K562 (cell line): ENCODE results near the gene DGAT2. TPM values are rescaled to one million over a fixed set of nuclear protein-coding genes. Genes with fewer than 3 reads are reported as not detected.

Experiments used
- ATAC-seq: fragments of 200-7000 bp; cut with Tn5 transposase; 3 replicates; pipeline ENCODE4 v1.9.1; 2020; ENCODE audit warnings: moderate library complexity
- BruUV-seq: library from RNA; stranded (reverse); fragments of 400-500 nt; replicated peaks from 2 replicates; lab custom pipeline; 2021; lab: Mats Ljungman, UMichigan
- CTCF ChIA-PET: fragments of 300-600 bp; formaldehyde crosslinking; extraction: SDS; loops from one replicate; lab custom pipeline; 2021; ENCODE audit warnings: low intra/inter-chr PET ratio; lab: Yijun Ruan, JAX
- POLR2A ChIA-PET: fragments of 300-600, 350-650 bp; sonication (Branson Sonifier 250); formaldehyde crosslinking; extraction: SDS; loops from one replicate; lab custom pipeline; 2021; ENCODE audit warnings: antibody characterized with exemption, inconsistent platforms; lab: Yijun Ruan, JAX
- DNase-seq, 4 experiments: peaks; one replicate each; pipeline versions ENCODE4 v3.0.0 to v3.0.0-alpha.2; 2011 to 2018; ENCODE audit warnings: low spot score in 3 of 4, mixed read lengths in 3 of 4; ENCODE audit errors: extremely low read depth in 1 of 4
- FAIRE-seq: peaks from 2 replicates; lab custom pipeline; 2011; peaks lifted over from hg19 to GRCh38; lab: Jason Lieb, UNC
- H2AFZ ChIP-seq: 2 replicates; pipeline ENCODE4 v1.6.0; 2011; ENCODE audit warnings: low read depth, low read length, control low read depth, inconsistent platforms
- H3K27ac ChIP-seq: fragments of 200-600 bp; 3 replicates; pipeline ENCODE4 v1.8.0; 2011; ENCODE audit warnings: low read depth, mild to moderate bottlenecking, control low read depth, inconsistent platforms, low read length, moderate library complexity, mixed read lengths; ENCODE audit errors: extremely low read depth
- H3K27me3 ChIP-seq, 2 experiments: fragments of 300-600 bp in 1 of 2; 2 replicates in 1 of 2; 3 replicates in 1 of 2; pipeline versions ENCODE4 v1.6.0 to v1.8.0; 2011; ENCODE audit warnings: inconsistent platforms in 2 of 2, low read length in 2 of 2, mild to moderate bottlenecking in 1 of 2, mixed read lengths in 1 of 2, moderate library complexity in 1 of 2; ENCODE audit not compliant: control insufficient read depth in 2 of 2, insufficient read depth in 2 of 2
- H3K36me3 ChIP-seq: fragments of 300-600 bp; 3 replicates; pipeline ENCODE4 v1.8.0; 2011; ENCODE audit warnings: mild to moderate bottlenecking, low read length, inconsistent platforms; ENCODE audit not compliant: control insufficient read depth, insufficient read depth
- H3K4me1 ChIP-seq, 2 experiments: fragments of 200-600 bp in 1 of 2; replicated peaks in 1 of 2; 2 replicates in 1 of 2; 3 replicates in 1 of 2; pipeline versions ENCODE4 v1.5.1 to v1.8.0; 2011; ENCODE audit warnings: inconsistent platforms in 2 of 2, low read length in 2 of 2, mild to moderate bottlenecking in 1 of 2, mixed read lengths in 1 of 2, moderate library complexity in 1 of 2; ENCODE audit not compliant: control insufficient read depth in 2 of 2, insufficient read depth in 2 of 2
- H3K4me2 ChIP-seq: 2 replicates; pipeline ENCODE4 v1.6.1; 2011; ENCODE audit warnings: low read length, control low read depth, inconsistent platforms, mixed read lengths; ENCODE audit not compliant: insufficient read depth
- H3K4me3 ChIP-seq: fragments of 200-600 bp; sonication (generic), shearing (Covaris generic); 2 replicates; pipeline ENCODE4 v1.5.1; 2016; ENCODE audit warnings: control low read depth, inconsistent platforms
- H3K79me2 ChIP-seq: fragments of 200-600 bp; 3 replicates; pipeline ENCODE4 v1.8.0; 2011; ENCODE audit warnings: low read length, inconsistent platforms; ENCODE audit not compliant: control insufficient read depth, insufficient read depth
- H3K9ac ChIP-seq, 2 experiments: 2 replicates each; pipeline versions ENCODE4 v1.6.0 to v1.6.1; 2011; ENCODE audit warnings: low read depth in 2 of 2, low read length in 2 of 2, control low read depth in 1 of 2, inconsistent platforms in 1 of 2, mild to moderate bottlenecking in 1 of 2, mixed read lengths in 1 of 2; ENCODE audit not compliant: insufficient read depth in 1 of 2
- H3K9me1 ChIP-seq: one replicate; pipeline ENCODE4 v1.6.0; 2011; ENCODE audit warnings: inconsistent platforms, mild to moderate bottlenecking, low read length, moderate library complexity; ENCODE audit not compliant: control insufficient read depth, insufficient read depth
- H3K9me3 ChIP-seq: replicated peaks from 2 replicates; pipeline ENCODE4 v1.5.1; 2011; ENCODE audit warnings: low read depth, low read length, inconsistent platforms; ENCODE audit not compliant: control insufficient read depth, insufficient read depth
- H4K20me1 ChIP-seq: replicated peaks from 2 replicates; pipeline ENCODE4 v1.6.1; 2011; ENCODE audit warnings: low read length, inconsistent platforms, mixed read lengths; ENCODE audit not compliant: control insufficient read depth, insufficient read depth
- CHCHD3 ChIP-seq: fragments of 250-450 bp; sonication (Bioruptor Pico); IDR thresholded peaks from 2 replicates; pipeline ENCODE4 v2.1.2; 2022; ENCODE audit warnings: mild to moderate bottlenecking
- ETV5 ChIP-seq: sonication (generic); formaldehyde crosslinking; IDR thresholded peaks from 2 replicates; pipeline ENCODE4 v1.4.0; 2020; ENCODE audit warnings: low read depth, mild to moderate bottlenecking, missing genetic modification reagents
- FUS ChIP-seq: fragments of 200-400 bp; formaldehyde crosslinking; optimal IDR thresholded peaks from 2 replicates; pipeline ENCODE3; 2017; ENCODE audit warnings: low read depth, low read length
- GTF2E2 ChIP-seq: fragments of 200-800 bp; sonication (Bioruptor generic); IDR thresholded peaks from 2 replicates; pipeline ENCODE4 v1.6.1; 2016; ENCODE audit warnings: missing genetic modification characterization, missing compliant biosample characterization
- HNRNPUL1 ChIP-seq: fragments of 200-400 bp; formaldehyde crosslinking; IDR thresholded peaks from 2 replicates; pipeline ENCODE4 v1.6.1; 2017; ENCODE audit warnings: low read length
- KHSRP ChIP-seq: fragments of 450-650 bp; IDR thresholded peaks from 2 replicates; pipeline ENCODE4 v1.6.1; 2017
- RBM34 ChIP-seq: fragments of 200-400 bp; formaldehyde crosslinking; IDR thresholded peaks from 2 replicates; pipeline ENCODE4 v1.6.1; 2018; ENCODE audit warnings: low read length, borderline replicate concordance; ENCODE audit not compliant: insufficient read depth
- SRSF3 ChIP-seq: fragments of 200-400 bp; formaldehyde crosslinking; IDR thresholded peaks from 2 replicates; pipeline ENCODE4 v1.6.1; 2016; ENCODE audit warnings: mild to moderate bottlenecking, low read length, moderate library complexity; ENCODE audit not compliant: insufficient read depth
- TRIM28 ChIP-seq: fragments of 450-650 bp; IDR thresholded peaks from 2 replicates; pipeline ENCODE4 v1.6.1; 2017
- U2AF2 ChIP-seq: fragments of 200-400 bp; formaldehyde crosslinking; optimal IDR thresholded peaks from 2 replicates; pipeline ENCODE3; 2017; ENCODE audit warnings: low read depth, mild to moderate bottlenecking, low read length
- ZMIZ1 ChIP-seq, 2 experiments: fragments of 150-350 bp in 1 of 2; IDR thresholded peaks; 2 replicates each; pipeline ENCODE4 v1.6.1; 2012 to 2016; ENCODE audit warnings: low read depth in 2 of 2, low read length in 2 of 2, mild to moderate bottlenecking in 1 of 2, moderate library complexity in 1 of 2
- ZNF24 ChIP-seq: fragments of 450-650 bp; IDR thresholded peaks from 2 replicates; pipeline ENCODE4 v1.6.1; 2016
- ZNF511 ChIP-seq: sonication (generic); formaldehyde crosslinking; IDR thresholded peaks from 2 replicates; pipeline ENCODE4 v1.8.0; 2022; ENCODE audit warnings: mild to moderate bottlenecking, missing genetic modification reagents
- ZSCAN32 ChIP-seq: fragments of 450-650 bp; formaldehyde crosslinking; IDR thresholded peaks from 2 replicates; pipeline ENCODE4 v1.4.0; 2020; ENCODE audit warnings: mild to moderate bottlenecking, moderate library complexity
- WGBS: fragments of 100-300 bp; shearing (Covaris generic); methylation state at CpG from one replicate; pipeline ENCODE4 v1.1.6; 2016; ENCODE audit warnings: low coverage, mixed read lengths; ENCODE audit not compliant: insufficient coverage; ENCODE audit errors: missing lambda C conversion rate; 5-methylcytosine and 5-hydroxymethylcytosine counted together
- in situ Hi-C: fragments of 300-500 bp; cut with MboI; formaldehyde crosslinking; loops from 4 replicates; pipeline ENCODE4 v1.15.0; 2018; ENCODE audit warnings: inconsistent platforms, mixed read lengths
- intact Hi-C: fragments of 100-400 bp; cut with micrococcal nuclease; formaldehyde crosslinking; loops from 2 replicates; pipeline ENCODE4 v1.14.2; 2022
- polyA plus RNA-seq, 8 experiments: library from polyadenylated mRNA; depleted of rRNA in 4 of 8; stranded (reverse) in 5 of 8; unstranded in 3 of 8; fragments of >200 nt; fragmentation: Nextera tagmentation in 2 of 8; fragmentation: Illumina TruSeq in 1 of 8; extraction: Ambion mirVana in 2 of 8; extraction: Trizol in 1 of 8; gene quantifications; 2 replicates each; pipeline versions ENCODE4 v1.2.1 to v1.2.3, GENCODE V29; 2011 to 2014; ENCODE audit warnings: inconsistent platforms in 1 of 8, missing spikeins in 1 of 8
- total RNA-seq, 7 experiments: library from RNA; depleted of rRNA in 6 of 7; stranded (reverse); fragments of >200 nt in 6 of 7; fragmentation: Illumina TruSeq in 2 of 7; extraction: Trizol in 2 of 7; gene quantifications; 2 replicates each; pipeline versions ENCODE4 v1.2.1 to v1.2.3, GENCODE V29; 2011 to 2021; ENCODE audit warnings: low replicate concordance in 1 of 7

DGAT2 gene
- total and polyA plus RNA-seq, 9 of the 15 experiments (the other 6 are each of a cell fraction or from before 2014, with no cell fraction given), result 0.68 to 2.8 (median 1.8) TPM

- in situ Hi-C loops, result no loop called here
- TF ChIP-seq TRIM28, result no peak
- no peak for TF ChIP-seq GTF2E2 (tag)
- TF ChIP-seq ZNF24, result no peak
- TF ChIP-seq KHSRP, result no peak
- no peak for TF ChIP-seq U2AF2
- no peak for TF ChIP-seq ETV5 (CRISPR knock-in tag)
- no peak for TF ChIP-seq ZMIZ1 (IDR thresholded peaks at IDR 0.05; ENCODE audit: low read depth in 2 of 2, low read length in 2 of 2)
- no peak for TF ChIP-seq ZSCAN32 (CRISPR knock-in tag)
- TF ChIP-seq FUS, result no peak
- no peak for TF ChIP-seq ZNF511 (CRISPR knock-in tag)
- TF ChIP-seq RBM34, result no peak
- TF ChIP-seq CHCHD3 (CRISPR knock-in tag), result no peak
- TF ChIP-seq HNRNPUL1, result no peak
- TF ChIP-seq SRSF3, result no peak
Observed at GRCh38 chr11:75737314-75737713, 31.3 kb upstream of the DGAT2 start.

More at GRCh38 chr11:75737314-75737713, 31.3 kb upstream of the DGAT2 start:
- Histone ChIP-seq H3K27ac (no peak overlapping the region), H2AFZ (no peak overlapping the region), H4K20me1 (no peaks in the 10 kb centered on the region; the same call in 1 of the 2 replicates), H3K27me3 (peaks cover 19 to 39% of the 10 kb centered on the region in 2 experiments; a peak in 4 of 5 replicates), H3K4me1 (no peaks in the 10 kb centered on the region; a peak in 1 of 5 replicates), H3K9me1 (no peaks in the 10 kb centered on the region), H3K9me3 (no peaks in the 10 kb centered on the region), H3K4me3 (no peak overlapping the region), H3K9ac (no peak overlapping the region), H3K4me2 (no peak overlapping the region), H3K36me3 (no peaks in the 10 kb centered on the region), H3K79me2 (no peaks in the 10 kb centered on the region)
- WGBS, result 0% methylated on average over 6 of the region's 6 CpGs
- ATAC-seq (no peak), DNase-seq (no peak), FAIRE-seq (no peak)
- no TSS peak for BruUV-seq
- ChIA-PET CTCF (no interaction called here), POLR2A (no interaction called here)
- intact Hi-C loops, result no loop called here
